CD4-positive, alpha-beta T cell (primary cell): Measurements from ENCODE around the gene MPZ. TPM values are rescaled to one million over a fixed set of nuclear protein-coding genes. Genes with fewer than 3 reads are reported as not detected.

Experiments used
- ATAC-seq: fragments of 200-7000 bp; cut with Tn5 transposase; one replicate; pipeline ENCODE4 v1.10.0; 2022; ENCODE audit warnings: mild to moderate bottlenecking; ENCODE audit not compliant: poor library complexity
- CTCF ChIA-PET: fragments of 350-600 bp; sonication (Branson Sonifier 250); formaldehyde crosslinking; loops from one replicate; lab custom pipeline; 2021; ENCODE audit warnings: antibody characterized with exemption, inconsistent platforms; lab: Charles Lee
- POLR2A ChIA-PET: fragments of 350-600 bp; sonication (Branson Sonifier 250); formaldehyde crosslinking; loops from one replicate; lab custom pipeline; 2021; ENCODE audit warnings: antibody characterized with exemption, inconsistent platforms; lab: Charles Lee
- DNase-seq, 14 experiments: peaks; one replicate each; pipeline ENCODE4 v3.0.0-alpha.2; 2013 to 2020; ENCODE audit warnings: mixed read lengths in 2 of 14
- H3K27ac ChIP-seq, 2 donors: one replicate each; pipeline versions ENCODE4 v1.5.1 to v1.7.0; 2013; ENCODE audit warnings: low read length in 2 of 2, low read depth in 1 of 2, mild to moderate bottlenecking in 1 of 2
- H3K27me3 ChIP-seq, 2 experiments: 1 replicate in 1 of 2; 2 replicates in 1 of 2; pipeline versions ENCODE4 v1.6.1 to v1.7.0; 2013; ENCODE audit warnings: low read length in 2 of 2, control low read depth in 1 of 2, mild to moderate bottlenecking in 1 of 2, moderate library complexity in 1 of 2; ENCODE audit not compliant: insufficient read depth in 2 of 2, control insufficient read depth in 1 of 2
- H3K36me3 ChIP-seq: one replicate; pipeline ENCODE4 v1.6.1; 2013; ENCODE audit warnings: low read length, control low read depth; ENCODE audit not compliant: insufficient read depth
- H3K4me1 ChIP-seq: one replicate; pipeline ENCODE4 v1.6.1; 2013; ENCODE audit warnings: low read length, control low read depth; ENCODE audit not compliant: insufficient read depth
- H3K4me3 ChIP-seq: one replicate; pipeline ENCODE4 v1.5.1; 2013; ENCODE audit warnings: mild to moderate bottlenecking, low read length, moderate library complexity
- H3K9me3 ChIP-seq, 2 experiments: 1 replicate in 1 of 2; 2 replicates in 1 of 2; pipeline versions ENCODE4 v1.6.1 to v1.7.0; 2013; ENCODE audit warnings: low read length in 2 of 2, mild to moderate bottlenecking in 2 of 2, control low read depth in 1 of 2, moderate library complexity in 1 of 2; ENCODE audit not compliant: control insufficient read depth in 1 of 2, insufficient read depth in 1 of 2
- H3K27ac Mint-ChIP-seq: one replicate; pipeline ENCODE4 v1.8.0; 2020; ENCODE audit warnings: mixed read lengths
- H3K27me3 Mint-ChIP-seq: one replicate; pipeline ENCODE4 v1.8.0; 2021; ENCODE audit warnings: mixed read lengths
- H3K36me3 Mint-ChIP-seq: one replicate; pipeline ENCODE4 v1.8.0; 2021; ENCODE audit warnings: low read depth, mixed read lengths
- H3K4me1 Mint-ChIP-seq: one replicate; pipeline ENCODE4 v1.8.0; 2021; ENCODE audit warnings: low read depth, mixed read lengths
- H3K4me3 Mint-ChIP-seq: one replicate; pipeline ENCODE4 v1.8.0; 2020; ENCODE audit warnings: mild to moderate bottlenecking, mixed read lengths
- H3K9me3 Mint-ChIP-seq: one replicate; pipeline ENCODE4 v1.8.0; 2020; ENCODE audit warnings: mixed read lengths
- intact Hi-C, 2 experiments: fragments of 100-400 bp; cut with DNase I in 1 of 2; cut with micrococcal nuclease in 1 of 2; formaldehyde crosslinking; loops; one replicate each; pipeline versions ENCODE4 v1.15.1 to v1.9.0; 2023 to 2025; cut with DNase I, micrococcal nuclease
- total RNA-seq, 174 experiments: library from RNA in 2 of 174; stranded (reverse) in 2 of 174; gene quantifications; one replicate each; pipeline ENCODE4 v1.2.3 and lab custom pipeline; 2021 to 2026
- TF ChIP-seq, protein P1 (sequence below): fragments of 200-600 bp; IDR thresholded peaks from one replicate; pipeline ENCODE4 v1.8.0; 2022; ENCODE audit warnings: antibody characterized with exemption, mild to moderate bottlenecking

Gene MPZ
- total RNA-seq, 2 experiments from 2014 or later: 3.1 to 3.2 TPM

- Histone ChIP-seq H3K27me3 (no peaks in the 10 kb centered on the region), H3K9me3 (no peaks in the 10 kb centered on the region), H3K36me3 (peaks cover 56% of the 10 kb centered on the region), H3K4me3 (no peak overlapping the region), H3K27ac (no peak overlapping the region), H3K4me1 (no peaks in the 10 kb centered on the region)
- DNase-seq: no peak
- Mint-ChIP-seq H3K4me1 (peaks cover 4% of the 10 kb centered on the region), H3K27me3 (no peaks in the 10 kb centered on the region), H3K27ac (no peak overlapping the region), H3K4me3 (no peak overlapping the region), H3K36me3 (peaks cover 75% of the 10 kb centered on the region), H3K9me3 (no peaks in the 10 kb centered on the region)
- POLR2A ChIA-PET: no interaction called here
- TF ChIP-seq, protein P1, sequence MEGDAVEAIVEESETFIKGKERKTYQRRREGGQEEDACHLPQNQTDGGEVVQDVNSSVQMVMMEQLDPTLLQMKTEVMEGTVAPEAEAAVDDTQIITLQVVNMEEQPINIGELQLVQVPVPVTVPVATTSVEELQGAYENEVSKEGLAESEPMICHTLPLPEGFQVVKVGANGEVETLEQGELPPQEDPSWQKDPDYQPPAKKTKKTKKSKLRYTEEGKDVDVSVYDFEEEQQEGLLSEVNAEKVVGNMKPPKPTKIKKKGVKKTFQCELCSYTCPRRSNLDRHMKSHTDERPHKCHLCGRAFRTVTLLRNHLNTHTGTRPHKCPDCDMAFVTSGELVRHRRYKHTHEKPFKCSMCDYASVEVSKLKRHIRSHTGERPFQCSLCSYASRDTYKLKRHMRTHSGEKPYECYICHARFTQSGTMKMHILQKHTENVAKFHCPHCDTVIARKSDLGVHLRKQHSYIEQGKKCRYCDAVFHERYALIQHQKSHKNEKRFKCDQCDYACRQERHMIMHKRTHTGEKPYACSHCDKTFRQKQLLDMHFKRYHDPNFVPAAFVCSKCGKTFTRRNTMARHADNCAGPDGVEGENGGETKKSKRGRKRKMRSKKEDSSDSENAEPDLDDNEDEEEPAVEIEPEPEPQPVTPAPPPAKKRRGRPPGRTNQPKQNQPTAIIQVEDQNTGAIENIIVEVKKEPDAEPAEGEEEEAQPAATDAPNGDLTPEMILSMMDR: no peak
- CTCF ChIA-PET: no interaction called here
- no peak for ATAC-seq
- intact Hi-C loops: no loop called here
Measured at GRCh38 chr1:161342177-161342576, 32.4 kb upstream of the MPZ start.

DNA sequence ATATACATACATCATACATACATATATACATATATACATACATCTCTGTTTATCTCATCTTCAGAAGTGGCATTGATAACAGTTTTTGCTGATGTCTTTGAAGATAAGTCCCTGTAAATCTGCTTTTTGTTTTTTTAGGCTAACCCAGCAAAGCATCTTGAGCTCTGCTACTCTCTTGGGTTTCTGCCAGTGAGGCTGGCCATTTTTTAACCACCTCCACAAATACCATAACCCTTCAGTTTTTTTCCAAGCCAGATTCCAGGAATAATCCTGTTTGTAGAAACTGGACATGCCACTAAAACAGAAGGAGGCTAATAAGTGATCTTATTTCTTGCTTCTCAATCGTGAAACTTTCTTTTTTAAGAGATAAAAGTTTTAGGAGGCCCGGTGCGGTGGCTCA is 26.0 kb upstream of the MPZ start:
- POLR2A ChIA-PET: no interaction called here

DNA sequence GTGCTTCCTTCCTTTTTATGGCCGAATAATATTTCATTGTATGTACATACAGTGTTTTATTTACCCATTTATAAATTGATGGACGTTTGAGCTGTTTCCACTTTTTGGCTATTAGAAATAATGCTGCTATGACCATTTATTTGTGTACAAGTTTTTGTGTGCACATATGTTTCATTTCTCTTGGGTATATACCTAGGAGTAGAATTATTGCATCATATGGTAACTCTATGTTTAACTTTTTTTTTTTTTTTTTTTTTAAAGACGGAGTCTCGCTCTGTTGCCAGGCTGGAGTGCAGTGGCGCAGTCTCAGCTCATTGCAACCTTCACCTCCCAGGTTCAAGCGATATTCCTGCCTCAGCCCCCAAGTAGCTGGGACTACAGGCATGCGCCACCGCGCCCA is 23.4 kb upstream of the MPZ start:
- ChIA-PET CTCF (interaction anchor here (0.6 to 1.0 kb wide), 2 partner anchors 49 kb away, joined by 3 read pairs; no protein-coding TSS in a partner anchor), POLR2A (no interaction called here)
- no peak for DNase-seq
- Histone ChIP-seq H3K4me1 (no peaks in the 10 kb centered on the region), H3K27me3 (no peaks in the 10 kb centered on the region), H3K9me3 (no peaks in the 10 kb centered on the region), H3K36me3 (peaks cover 72% of the 10 kb centered on the region), H3K4me3 (no peak overlapping the region), H3K27ac (no peak overlapping the region)
- Mint-ChIP-seq H3K27ac (no peak overlapping the region), H3K36me3 (peaks cover 91% of the 10 kb centered on the region), H3K4me1 (no peaks in the 10 kb centered on the region), H3K27me3 (no peaks in the 10 kb centered on the region), H3K4me3 (no peak overlapping the region), H3K9me3 (no peaks in the 10 kb centered on the region)
- TF ChIP-seq, protein P1: no peak
- intact Hi-C loops: no loop called here
- no peak for ATAC-seq

More for the DNA sequence above, 26.0 kb upstream of the MPZ start:
- ATAC-seq (no peak), DNase-seq (no peak)
- Histone ChIP-seq H3K9me3 (no peaks in the 10 kb centered on the region), H3K27me3 (no peaks in the 10 kb centered on the region), H3K27ac (no peak overlapping the region), H3K4me1 (no peaks in the 10 kb centered on the region), H3K4me3 (no peak overlapping the region), H3K36me3 (peaks cover 60% of the 10 kb centered on the region)
- H3K4me3 Mint-ChIP-seq: no peak overlapping the region
- intact Hi-C loops: no loop called here
- no peaks in the 10 kb centered on the region for H3K4me1 Mint-ChIP-seq
- TF ChIP-seq, protein P1: no peak
- H3K27ac Mint-ChIP-seq: no peak overlapping the region
- H3K36me3 Mint-ChIP-seq: peaks cover 88% of the 10 kb centered on the region
- no peaks in the 10 kb centered on the region for H3K9me3 Mint-ChIP-seq
- CTCF ChIA-PET: no interaction called here
- no peaks in the 10 kb centered on the region for H3K27me3 Mint-ChIP-seq
